Activated T-cell treated with anti-CD3 and anti-CD28 coated beads for 24 hours (primary cell): ENCODE data around the gene ANKRD6.

ENCODE experiments used
- DNase-seq: peaks from one replicate; pipeline ENCODE4 v3.0.0-alpha.2; 2020; ENCODE audit warnings: low read depth

Gene ANKRD6

DNA sequence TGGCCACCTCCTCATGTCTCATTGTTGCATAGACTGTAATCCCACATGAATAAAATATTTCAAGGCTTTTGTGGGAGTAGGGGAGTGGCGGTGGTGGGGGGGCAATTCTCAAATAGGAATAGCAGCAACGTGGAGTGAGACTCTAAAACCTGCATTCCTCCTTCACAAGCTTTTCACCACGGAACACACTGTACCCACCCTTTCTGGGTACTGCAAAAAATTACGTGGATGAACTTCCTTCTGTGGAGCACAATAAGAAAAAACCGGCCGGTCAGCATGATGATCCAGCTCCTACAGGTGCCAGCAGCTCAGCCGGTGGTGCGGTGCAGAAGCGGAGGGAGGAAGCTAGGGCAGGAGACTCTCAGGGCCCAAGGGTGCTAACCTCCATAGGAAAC, 19.9 kb upstream of the ANKRD6 start:
- DNase-seq, result no peak

GRCh38 chr6:89414215-89414614, 18.7 kb upstream of the ANKRD6 start:
- no peak for DNase-seq

DNA sequence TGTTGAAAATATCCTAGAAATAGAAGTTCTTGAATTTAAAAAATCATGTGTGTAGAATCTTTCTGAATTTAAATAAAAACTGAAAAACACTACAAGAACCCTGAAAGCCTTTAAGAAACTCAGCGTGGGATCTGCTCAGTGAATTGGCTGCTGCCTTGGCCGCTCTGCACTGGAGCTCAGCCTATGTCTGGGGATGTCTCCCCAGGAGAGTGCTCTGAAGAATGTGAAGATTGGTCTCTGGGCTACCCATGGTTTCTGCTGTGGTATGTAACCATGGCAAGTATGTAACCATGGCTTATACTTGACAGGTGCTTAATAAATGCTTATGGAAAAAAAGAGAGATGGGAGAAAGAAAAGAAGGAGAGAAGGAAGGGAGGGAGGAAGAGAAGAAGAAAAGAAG, 17.8 kb upstream of the ANKRD6 start:
- no peak for DNase-seq

DNA sequence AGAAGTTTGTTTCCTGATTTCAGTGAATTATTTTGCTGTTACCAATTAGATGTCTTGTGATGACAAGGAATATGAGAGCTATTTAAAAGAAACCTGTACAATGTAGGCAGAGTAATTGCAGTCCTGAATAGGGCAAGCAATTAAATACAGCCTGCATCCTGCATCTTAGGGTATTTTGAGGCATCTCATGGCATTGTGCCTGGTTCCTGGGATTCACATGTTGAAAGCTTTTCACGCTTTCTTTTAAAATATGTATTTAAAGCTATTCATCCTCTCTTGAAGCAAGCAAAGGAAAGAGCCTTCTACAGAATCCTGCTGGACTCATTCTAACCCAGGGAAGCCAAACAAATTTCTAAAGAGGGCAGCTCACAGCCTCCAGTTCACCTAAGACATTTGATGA, 16.2 kb upstream of the ANKRD6 start:
- no peak for DNase-seq

GRCh38 chr6:89430201-89430962, 2.6 kb upstream of the ANKRD6 start:
- no peak for DNase-seq

DNA sequence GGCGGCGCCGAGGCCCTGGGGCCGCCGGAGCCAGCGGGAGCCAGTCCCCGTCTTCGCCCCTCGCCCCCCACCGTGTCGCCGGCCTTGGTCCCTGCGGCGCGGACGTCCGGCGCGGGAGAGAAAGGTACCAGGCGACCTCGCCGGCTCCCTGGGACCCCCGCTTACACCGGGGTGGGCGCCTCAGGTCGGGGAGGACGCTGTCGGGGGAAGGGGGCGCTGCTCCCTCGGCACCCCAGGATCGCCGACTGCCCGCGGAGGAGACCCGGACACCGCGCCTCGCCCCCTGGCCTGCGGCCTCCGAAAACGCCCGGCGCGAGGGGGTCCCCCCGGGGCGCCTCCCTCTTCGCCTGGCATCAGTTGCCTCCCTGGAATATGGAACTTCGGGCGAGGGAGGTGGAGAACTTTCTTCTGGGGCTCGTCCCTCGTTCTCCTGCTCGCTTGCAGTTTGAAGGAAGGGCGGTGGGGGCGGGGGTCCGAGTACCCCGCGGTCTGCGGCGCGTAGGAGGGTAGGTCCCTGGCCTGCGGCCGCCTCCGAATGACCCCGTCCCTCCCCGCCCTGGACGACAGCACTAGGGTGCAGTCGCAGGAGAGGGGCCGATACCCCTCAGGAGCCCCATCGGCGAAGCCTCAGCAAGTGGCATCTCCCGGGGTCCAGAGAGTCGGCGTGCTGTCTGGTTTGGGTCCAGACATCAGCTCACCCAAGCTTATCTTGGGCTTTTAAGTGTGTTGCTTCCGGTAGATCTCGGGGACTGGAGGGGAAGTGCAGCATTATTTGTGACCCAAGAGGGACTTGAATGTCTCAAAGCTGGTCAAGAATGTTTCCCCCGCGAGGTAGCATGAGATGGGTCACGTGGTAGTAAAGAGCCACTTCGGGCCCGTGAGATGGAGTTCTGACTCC, 549 bp downstream of the ANKRD6 start:
- no peak for DNase-seq

- no peak for DNase-seq
These were observed 1.2 kb downstream of the ANKRD6 start for GRCh38 chr6:89434150-89434499.

DNA sequence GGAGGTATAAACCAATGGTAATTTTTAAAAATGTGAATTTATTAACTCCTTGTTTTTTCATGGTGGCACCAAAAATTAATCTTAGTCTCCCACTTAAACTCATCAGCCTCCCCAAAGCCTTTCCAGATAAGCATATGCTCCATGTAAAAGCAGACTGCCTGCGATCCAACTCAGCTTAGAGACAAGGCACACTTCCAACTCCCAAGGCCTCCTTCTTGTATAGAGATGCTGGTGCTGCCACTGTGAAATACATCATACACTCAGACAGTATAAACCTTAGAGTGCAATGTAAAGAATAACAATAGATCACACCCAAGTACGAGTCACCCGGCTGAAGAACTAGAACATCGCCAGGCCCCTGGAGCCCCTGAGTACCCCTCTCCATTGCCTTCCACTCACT, 2.0 kb downstream of the ANKRD6 start:
- no peak for DNase-seq

GRCh38 chr6:89436226-89436625, 3.3 kb downstream of the ANKRD6 start:
- no peak for DNase-seq

- no peak for DNase-seq
These were observed 5.3 kb downstream of the ANKRD6 start for GRCh38 chr6:89438248-89438647.

- no peak for DNase-seq
These were observed 6.1 kb downstream of the ANKRD6 start for GRCh38 chr6:89439014-89439413.

GRCh38 chr6:89440200-89440599, 7.2 kb downstream of the ANKRD6 start:
- DNase-seq, result no peak

- DNase-seq, result no peak
These were observed 10.7 kb downstream of the ANKRD6 start for GRCh38 chr6:89443658-89444057.

- no peak for DNase-seq
These were observed 16.2 kb downstream of the ANKRD6 start for GRCh38 chr6:89449193-89449592.

DNA sequence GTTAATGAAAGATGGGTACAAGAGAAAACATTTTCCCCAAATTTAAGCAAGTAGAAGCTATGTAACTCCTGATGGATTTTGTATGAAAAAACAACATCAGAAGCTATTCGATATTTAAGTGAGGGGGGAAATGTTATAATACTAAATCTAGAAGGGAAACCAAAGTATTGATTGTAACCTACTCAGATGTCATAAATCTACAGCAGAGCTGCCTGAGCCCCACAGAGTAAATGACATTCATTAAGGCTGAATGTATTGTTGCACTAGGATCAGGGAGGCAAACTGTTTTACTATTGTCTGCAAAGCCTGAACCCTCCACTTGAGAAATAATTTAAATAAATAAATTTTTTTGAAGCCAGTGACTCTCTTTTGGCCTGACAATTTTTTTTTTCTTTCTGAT, 19.3 kb downstream of the ANKRD6 start:
- no peak for DNase-seq

GRCh38 chr6:89454300-89454699, 21.3 kb downstream of the ANKRD6 start:
- no peak for DNase-seq

DNA sequence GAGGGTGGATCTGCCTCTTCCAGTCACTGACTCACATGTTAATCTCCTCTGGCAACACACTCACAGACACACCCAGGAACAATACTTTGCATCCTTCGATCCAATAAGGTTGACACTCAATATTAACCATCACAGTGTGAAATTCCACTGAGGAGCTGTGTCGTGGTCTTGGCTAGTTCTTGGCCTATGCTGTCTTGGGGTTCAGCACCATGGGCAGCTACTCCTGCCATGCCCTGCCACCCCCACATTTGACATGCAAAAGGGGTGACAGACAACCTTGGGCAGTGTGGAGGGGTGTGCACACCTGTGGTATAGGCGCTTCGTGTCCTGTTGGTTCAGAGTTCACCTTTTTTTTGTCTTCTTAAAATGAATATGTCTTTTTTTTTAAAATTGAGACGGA, 25.8 kb downstream of the ANKRD6 start:
- DNase-seq, result no peak

GRCh38 chr6:89459501-89459900, 26.5 kb downstream of the ANKRD6 start:
- no peak for DNase-seq

GRCh38 chr6:89460713-89461112, 27.8 kb downstream of the ANKRD6 start:
- no peak for DNase-seq

DNA sequence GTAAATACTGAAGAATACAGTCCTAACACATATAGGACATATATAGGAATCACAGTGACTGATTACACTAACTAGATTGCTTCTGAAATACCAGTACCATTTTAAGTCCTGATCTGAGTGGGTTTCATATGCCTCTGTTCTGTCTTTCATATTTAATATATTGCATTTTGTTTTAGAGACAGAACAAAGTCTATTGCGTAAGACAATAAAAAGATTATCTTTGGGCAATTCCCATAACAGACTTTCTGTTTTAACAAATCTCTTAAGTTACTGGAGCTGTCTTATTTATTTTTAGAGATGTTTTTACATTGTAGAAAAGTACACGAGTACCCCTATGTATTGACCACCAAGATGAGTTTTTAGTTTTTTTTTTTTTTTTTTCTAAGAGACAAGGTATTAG, 29.6 kb downstream of the ANKRD6 start:
- DNase-seq, result no peak

DNA sequence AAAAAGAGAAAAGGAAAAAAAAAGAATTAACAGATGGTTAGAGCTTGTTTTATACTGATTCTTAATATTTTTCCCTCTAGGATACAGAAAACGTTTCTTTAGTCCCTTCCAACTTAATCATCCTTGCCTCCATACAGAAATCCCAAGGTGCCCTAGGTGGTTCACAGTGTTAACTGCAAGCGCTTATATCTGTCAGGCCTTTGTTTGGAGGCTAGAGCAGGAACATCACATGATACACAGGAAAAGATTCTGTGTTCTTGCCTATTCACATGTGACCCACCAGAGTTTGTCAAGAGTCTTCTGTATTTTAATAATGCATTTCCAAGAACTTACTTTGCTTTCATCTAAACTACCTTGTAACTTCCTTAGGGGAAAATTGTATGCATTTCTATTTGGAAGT, 31.3 kb downstream of the ANKRD6 start:
- no peak for DNase-seq

DNA sequence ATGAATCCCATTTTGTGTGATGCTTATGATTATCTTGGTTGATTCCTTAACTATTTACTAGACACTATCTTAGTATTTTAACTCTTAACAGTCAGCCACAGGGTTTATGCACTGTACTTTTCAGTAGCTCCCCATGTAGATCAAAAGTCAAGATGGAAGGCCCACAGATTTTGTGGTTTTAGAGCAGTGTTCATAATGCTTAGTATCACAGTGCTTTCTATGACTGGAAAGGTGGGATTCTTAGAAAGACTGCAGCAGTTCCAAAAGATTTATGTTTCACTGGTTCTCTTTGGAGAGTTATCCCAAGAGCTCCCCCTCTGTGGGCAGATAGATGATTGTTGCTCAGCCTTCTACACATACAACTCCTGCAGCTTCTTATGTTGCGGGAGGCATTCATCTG, 34.5 kb downstream of the ANKRD6 start:
- no peak for DNase-seq

DNA sequence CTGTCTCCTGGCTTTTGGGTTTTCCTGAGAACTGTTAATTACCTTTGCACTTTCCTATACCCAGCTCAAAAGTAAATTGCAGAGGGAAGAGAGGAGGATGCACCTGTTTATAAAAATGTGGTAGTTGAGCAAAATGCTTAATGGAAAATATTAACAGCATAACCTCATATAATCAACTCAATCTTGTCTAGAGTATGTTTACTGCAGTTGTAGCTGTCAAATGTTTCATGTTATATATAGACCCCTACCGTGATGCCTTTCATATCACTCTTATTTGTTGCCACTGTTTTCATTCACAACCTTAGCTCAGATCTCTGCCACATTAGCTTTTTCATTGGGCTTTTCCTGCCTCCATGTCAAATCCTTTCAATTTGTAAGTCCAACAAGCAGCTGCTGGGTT, 36.0 kb downstream of the ANKRD6 start:
- no peak for DNase-seq
